Gastroesophageal sphincter (tissue), 4 donors: ENCODE results near the gene PRXL2B. TPM values are rescaled to one million over a fixed set of nuclear protein-coding genes. Genes with fewer than 3 reads are reported as not detected.

Experiments used
- ATAC-seq: fragments of 150-250 bp; one replicate; pipeline ENCODE4 v1.9.1; 2016; ENCODE audit warnings: mild to moderate bottlenecking, moderate library complexity
- H3K27ac ChIP-seq, 4 donors: fragments of 200-600 bp; sonication (generic) in 3 of 4; 1 replicate in 3 of 4; 2 replicates in 1 of 4; pipeline ENCODE4 v1.5.1; 2016 to 2019
- H3K27me3 ChIP-seq: fragments of 200-600 bp; sonication (generic); one replicate; pipeline ENCODE4 v1.5.1; 2019
- H3K36me3 ChIP-seq, 2 donors: fragments of 200-600 bp; sonication (generic); one replicate each; pipeline ENCODE4 v1.5.1; 2019; ENCODE audit warnings: control low read depth in 1 of 2
- H3K4me1 ChIP-seq, 3 donors: fragments of 200-600 bp; sonication (generic); 1 replicate in 2 of 3; 2 replicates in 1 of 3; pipeline ENCODE4 v1.5.1; 2016 to 2019; ENCODE audit warnings: control low read depth in 2 of 3
- H3K4me3 ChIP-seq, 2 donors: fragments of 200-600 bp; sonication (generic); one replicate each; pipeline ENCODE4 v1.5.1; 2019; ENCODE audit warnings: mild to moderate bottlenecking in 1 of 2, moderate library complexity in 1 of 2
- H3K9me3 ChIP-seq, 3 donors: fragments of 200-600 bp; sonication (generic); one replicate each; pipeline ENCODE4 v1.5.1; 2017 to 2019; ENCODE audit warnings: control low read depth in 2 of 3
- CTCF ChIP-seq, 4 experiments: fragments of 200-600 bp in 2 of 4; fragments of 450-650 bp in 2 of 4; sonication (generic) in 1 of 4; IDR thresholded peaks; one replicate each; pipeline ENCODE4 v1.5.1; 2017 to 2019; ENCODE audit warnings: antibody characterized with exemption in 4 of 4, mild to moderate bottlenecking in 2 of 4, moderate library complexity in 2 of 4
- EP300 ChIP-seq: sonication (generic); formaldehyde crosslinking; IDR thresholded peaks from one replicate; pipeline ENCODE4 v1.6.1; 2017; ENCODE audit warnings: antibody characterized with exemption, mild to moderate bottlenecking
- POLR2A ChIP-seq, 2 donors: fragments of 450-650 bp; IDR thresholded peaks; one replicate each; pipeline ENCODE4 v1.6.1; 2017; ENCODE audit warnings: antibody characterized with exemption in 2 of 2, mild to moderate bottlenecking in 2 of 2, moderate library complexity in 1 of 2
- POLR2AphosphoS5 ChIP-seq: sonication (generic); formaldehyde crosslinking; IDR thresholded peaks from one replicate; pipeline ENCODE4 v1.6.1; 2017; ENCODE audit warnings: antibody characterized with exemption
- WGBS, 2 donors: methylation state at CpG; one replicate each; pipeline ENCODE4 v1.1.5; 2018; ENCODE audit warnings: low coverage in 1 of 2; 5-methylcytosine and 5-hydroxymethylcytosine counted together
- total RNA-seq, 4 donors: library from RNA; depleted of rRNA; stranded (reverse); fragments of >200 nt; gene quantifications; one replicate each; pipeline ENCODE4 v1.1.0, GENCODE V29; 2016

Gene PRXL2B
- total RNA-seq, 4 donors from 2014 or later = 6.5 to 24.1 (median 14.0) TPM

DNA sequence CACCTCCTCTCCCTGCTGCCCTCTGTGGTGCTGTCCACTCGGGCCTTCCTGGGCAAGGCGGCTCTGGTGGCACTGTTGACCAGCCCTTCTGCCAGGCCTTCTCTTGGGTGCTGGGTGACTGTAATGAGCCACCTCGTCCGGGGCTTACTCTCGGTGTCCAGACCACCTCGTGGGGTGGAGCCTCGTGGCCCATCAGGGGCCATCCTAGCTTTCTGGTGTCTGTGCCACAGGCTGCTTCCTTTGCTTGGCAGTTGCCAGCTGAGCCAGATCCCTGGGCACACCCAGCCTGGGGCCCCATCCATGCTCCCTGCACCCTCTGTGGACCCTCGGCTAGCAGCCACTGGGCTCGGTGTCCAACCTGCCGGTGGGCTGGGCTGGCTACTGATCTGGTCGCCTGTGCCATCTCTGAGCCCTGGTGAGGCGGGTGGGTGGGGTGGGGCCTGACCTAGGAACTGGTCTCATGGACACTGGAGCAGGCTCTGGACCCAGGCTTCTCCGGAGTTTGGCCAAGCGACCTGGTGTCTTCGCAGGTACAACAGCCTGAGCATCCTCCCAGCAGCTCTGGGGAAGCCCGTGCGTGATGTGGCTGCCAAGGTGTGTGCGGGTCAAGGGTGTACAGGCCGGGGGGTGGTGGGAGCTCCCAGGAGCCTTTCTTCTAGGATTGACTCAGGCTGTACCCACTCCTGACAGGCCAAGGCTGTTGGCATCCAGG, 1.4 kb downstream of the PRXL2B start:
- H3K4me3 ChIP-seq = peak overlapping the region in 1 of 2 donors; percentile 94

GRCh38 chr1:2588661-2589430, 2.3 kb downstream of the PRXL2B start:
- no peak for ATAC-seq
- Histone ChIP-seq H3K4me3 (no peak overlapping the region), H3K4me1 (peaks cover 0 to 47% (median 22%) of the 10 kb centered on the region in 3 donors), H3K36me3 (peaks cover 0 to 18% of the 10 kb centered on the region in 2 donors), H3K27me3 (peaks cover 15% of the 10 kb centered on the region), H3K27ac (no peak overlapping the region), H3K9me3 (no peaks in the 10 kb centered on the region)
- TF ChIP-seq EP300 = no peak
- no peak for TF ChIP-seq POLR2A (IDR thresholded peaks at IDR 0.05)
- TF ChIP-seq CTCF (IDR thresholded peaks at IDR 0.05) = no peak
- no peak for TF ChIP-seq POLR2AphosphoS5
- no CpG with 5 or more reads among the region's 23 CpGs for WGBS, 2 donors

More for the DNA sequence above, 1.4 kb downstream of the PRXL2B start:
- 60% methylated on average over 1 of the region's 19 CpGs; no CpG with 5 or more reads in 1 of the 2 donors for WGBS, 2 donors
- peaks cover 7% of the 10 kb centered on the region for H3K27me3 ChIP-seq
- ATAC-seq = no peak
- TF ChIP-seq EP300 (no peak), POLR2A (IDR thresholded peaks at IDR 0.05) (no peak), POLR2AphosphoS5 (no peak), CTCF (IDR thresholded peaks at IDR 0.05) (no peak)
- no peaks in the 10 kb centered on the region for H3K9me3 ChIP-seq
- H3K36me3 ChIP-seq = peaks cover 0 to 18% of the 10 kb centered on the region in 2 donors
- peaks cover 0 to 45% (median 25%) of the 10 kb centered on the region in 3 donors for H3K4me1 ChIP-seq
- H3K27ac ChIP-seq = no peak overlapping the region

DNA sequence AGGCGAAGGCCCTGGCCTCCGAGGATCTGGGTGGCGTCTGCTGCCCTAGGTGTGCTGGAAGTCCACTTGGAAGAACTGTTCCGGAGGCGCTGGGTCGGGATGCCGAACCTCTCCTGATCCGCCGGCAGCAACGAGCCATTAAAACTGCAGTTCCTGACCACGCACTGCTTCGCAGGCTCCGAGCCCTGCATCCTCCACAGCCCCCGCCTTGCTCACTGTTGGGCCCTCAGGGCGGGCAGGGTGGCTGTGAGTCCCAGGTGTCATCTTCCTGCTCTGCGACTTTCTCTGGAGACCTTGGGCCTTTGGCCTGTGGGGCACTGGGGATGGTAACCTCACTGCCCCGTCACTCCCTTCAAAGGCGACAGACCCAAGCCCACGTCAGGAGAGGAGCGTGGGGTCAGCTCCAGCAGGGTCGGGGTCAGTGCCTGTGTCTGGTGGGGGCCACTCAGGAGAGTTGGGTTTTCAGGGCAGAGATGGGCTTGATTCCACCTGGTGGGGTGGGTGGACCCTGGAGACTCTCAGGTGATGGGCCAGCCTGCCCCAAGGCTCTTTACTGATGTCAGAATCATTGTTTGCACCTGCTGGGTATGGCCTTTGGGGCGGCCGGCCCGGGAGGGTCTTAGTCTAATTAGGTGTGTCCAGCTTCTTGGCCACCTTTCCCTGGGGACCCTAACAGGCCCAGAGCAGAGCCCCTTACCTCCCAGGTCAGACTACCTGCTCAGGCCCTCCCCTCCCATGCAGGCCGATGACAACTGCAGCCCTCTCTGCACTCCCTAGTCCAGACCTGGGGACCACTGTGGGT, 3.1 kb downstream of the PRXL2B start:
- ATAC-seq = no peak
- WGBS, 2 donors = 90% methylated on average over 4 of the region's 25 CpGs; no CpG with 5 or more reads in 1 of the 2 donors
- no peak for TF ChIP-seq CTCF (IDR thresholded peaks at IDR 0.05)
- TF ChIP-seq EP300 = no peak
- no peak for TF ChIP-seq POLR2A (IDR thresholded peaks at IDR 0.05)
- no peak for TF ChIP-seq POLR2AphosphoS5

DNA sequence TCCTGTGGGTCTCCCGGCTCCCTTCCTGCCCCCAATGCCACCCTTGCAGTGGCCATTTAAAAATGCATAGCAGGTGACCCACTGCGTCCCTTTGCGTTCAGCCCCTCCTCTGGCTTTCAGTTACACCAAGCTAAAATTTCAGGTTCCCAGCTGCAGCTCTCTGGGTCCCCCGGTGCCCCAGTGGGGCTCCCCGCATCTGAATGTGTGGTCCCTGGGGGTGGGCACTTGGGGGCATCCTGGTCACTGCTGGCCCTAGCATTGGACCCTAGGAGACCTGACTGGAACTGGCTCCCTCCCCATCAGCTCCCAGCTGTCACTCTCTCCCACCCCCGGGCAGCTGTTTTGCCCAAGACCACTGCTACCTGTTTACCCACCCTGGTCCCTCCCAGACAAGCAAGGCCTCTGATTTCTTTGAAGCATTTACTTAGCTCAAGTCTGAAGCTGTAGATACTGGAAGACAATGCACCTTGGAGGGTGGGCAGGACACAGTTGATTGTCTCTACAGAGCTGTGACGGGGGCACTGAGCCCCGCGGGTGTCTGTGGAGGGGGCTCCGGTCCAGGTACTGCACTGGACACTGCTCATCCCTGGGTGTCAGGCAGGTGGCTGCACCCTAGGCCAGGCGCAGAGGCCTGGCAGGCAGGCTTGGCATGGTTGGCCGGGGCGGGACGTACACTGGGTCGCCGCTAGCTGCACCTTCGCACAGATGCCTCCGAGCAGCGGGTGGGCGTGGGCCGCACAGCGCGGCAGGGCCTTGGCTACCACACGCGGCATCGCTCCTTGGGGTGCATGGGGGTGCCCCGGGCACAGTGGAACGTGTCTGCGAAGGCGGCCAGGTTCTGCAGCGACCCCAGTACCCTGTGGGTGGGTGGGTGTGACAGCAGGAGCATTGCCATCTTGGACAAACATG, 3.9 kb downstream of the PRXL2B start:
- WGBS, 2 donors = 93% methylated on average over 3 of the region's 31 CpGs; no CpG with 5 or more reads in 1 of the 2 donors
- no peak overlapping the region for H3K4me3 ChIP-seq
- peaks cover 0 to 36% (median 9%) of the 10 kb centered on the region in 3 donors for H3K4me1 ChIP-seq
- ATAC-seq = no peak
- TF ChIP-seq POLR2A (IDR thresholded peaks at IDR 0.05) = no peak
- no peak for TF ChIP-seq POLR2AphosphoS5
- no peak for TF ChIP-seq EP300
- no peak for TF ChIP-seq CTCF (IDR thresholded peaks at IDR 0.05)
- H3K27ac ChIP-seq = no peak overlapping the region
- peaks cover 0 to 18% of the 10 kb centered on the region in 2 donors for H3K36me3 ChIP-seq
- no peaks in the 10 kb centered on the region for H3K9me3 ChIP-seq
- H3K27me3 ChIP-seq = peaks cover 31% of the 10 kb centered on the region

More for the DNA sequence above, 3.1 kb downstream of the PRXL2B start:
- Histone ChIP-seq H3K4me1 (peaks cover 0 to 44% (median 18%) of the 10 kb centered on the region in 3 donors), H3K27me3 (peaks cover 23% of the 10 kb centered on the region), H3K4me3 (no peak overlapping the region), H3K27ac (no peak overlapping the region), H3K36me3 (peaks cover 0 to 18% of the 10 kb centered on the region in 2 donors), H3K9me3 (no peaks in the 10 kb centered on the region)
